Loucy (cell line): ENCODE results near the gene SYNE2.

ENCODE experiments used
- EZH2phosphoT487 ChIP-seq: fragments of 200-600 bp; IDR thresholded peaks from 2 replicates; pipeline ENCODE4 v1.6.1; 2018; ENCODE audit warnings: antibody characterized with exemption, mild to moderate bottlenecking, moderate library complexity, borderline replicate concordance
- TF ChIP-seq, protein P1 (sequence below): fragments of 200-600 bp; sonication (generic); conservative IDR thresholded peaks from 2 replicates; pipeline ENCODE4 v1.5.1; 2014; ENCODE audit warnings: mild to moderate bottlenecking, antibody characterized with exemption, low read length

DNA sequence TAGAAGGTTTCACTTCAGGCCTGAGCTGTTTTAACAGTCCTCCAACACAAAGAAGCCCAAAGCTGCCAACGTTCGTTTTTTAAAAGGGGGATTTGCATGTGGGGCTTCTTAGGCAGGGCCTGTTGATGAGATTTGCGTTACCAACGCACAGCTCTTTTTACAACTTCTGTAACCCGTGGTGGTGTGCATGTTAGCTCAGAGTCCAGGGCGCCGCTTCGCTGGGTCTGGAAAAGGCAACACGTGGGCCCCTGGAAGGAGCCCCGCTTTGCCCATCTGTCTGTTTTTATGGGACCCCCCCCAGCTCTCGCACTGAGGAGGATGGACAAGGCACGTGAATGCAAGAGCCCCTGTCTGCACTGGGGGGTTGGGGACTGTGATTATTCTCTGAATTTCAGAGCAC lies 357.4 kb downstream of the SYNE2 start:
- TF ChIP-seq, protein P1, sequence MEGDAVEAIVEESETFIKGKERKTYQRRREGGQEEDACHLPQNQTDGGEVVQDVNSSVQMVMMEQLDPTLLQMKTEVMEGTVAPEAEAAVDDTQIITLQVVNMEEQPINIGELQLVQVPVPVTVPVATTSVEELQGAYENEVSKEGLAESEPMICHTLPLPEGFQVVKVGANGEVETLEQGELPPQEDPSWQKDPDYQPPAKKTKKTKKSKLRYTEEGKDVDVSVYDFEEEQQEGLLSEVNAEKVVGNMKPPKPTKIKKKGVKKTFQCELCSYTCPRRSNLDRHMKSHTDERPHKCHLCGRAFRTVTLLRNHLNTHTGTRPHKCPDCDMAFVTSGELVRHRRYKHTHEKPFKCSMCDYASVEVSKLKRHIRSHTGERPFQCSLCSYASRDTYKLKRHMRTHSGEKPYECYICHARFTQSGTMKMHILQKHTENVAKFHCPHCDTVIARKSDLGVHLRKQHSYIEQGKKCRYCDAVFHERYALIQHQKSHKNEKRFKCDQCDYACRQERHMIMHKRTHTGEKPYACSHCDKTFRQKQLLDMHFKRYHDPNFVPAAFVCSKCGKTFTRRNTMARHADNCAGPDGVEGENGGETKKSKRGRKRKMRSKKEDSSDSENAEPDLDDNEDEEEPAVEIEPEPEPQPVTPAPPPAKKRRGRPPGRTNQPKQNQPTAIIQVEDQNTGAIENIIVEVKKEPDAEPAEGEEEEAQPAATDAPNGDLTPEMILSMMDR: no peak
- no peak for TF ChIP-seq EZH2phosphoT487
